ENCODE results near the gene CAPS2.

The CAPS2 gene

GRCh38 chr12:75236206-75236605 is 93.9 kb downstream of the CAPS2 start:
- in situ Hi-C loops (cut with HindIII; ENCODE audit: low sequenced_read_pairs) = no loop called here
- H3K4me3 ChIP-seq (ENCODE audit: low read depth, low read length) = no peak overlapping the region
- DNase-seq (ENCODE audit: low read depth, low spot score) = no peak
- no peak for TF ChIP-seq CTCF (IDR thresholded peaks at IDR 0.05; ENCODE audit: low read depth, low read length)

GRCh38 chr12:75227132-75227531 is 103.0 kb downstream of the CAPS2 start:
- H3K4me3 ChIP-seq (ENCODE audit: low read depth, low read length) = no peak overlapping the region
- no peak for TF ChIP-seq CTCF (IDR thresholded peaks at IDR 0.05; ENCODE audit: low read depth, low read length)
- DNase-seq (ENCODE audit: low read depth, low spot score) = no peak
- in situ Hi-C loops (cut with HindIII; ENCODE audit: low sequenced_read_pairs) = no loop called here

All from astrocyte of the spinal cord (primary cell).